ENCODE results near the gene C22orf39. TPM values are rescaled to one million over a fixed set of nuclear protein-coding genes. Genes with fewer than 3 reads are reported as not detected.

The C22orf39 gene
- polyA plus RNA-seq, 2 of the 4 experiments (the other 2 are of a cell fraction): 19.4 to 19.5 TPM

- CTCF ChIA-PET: interaction anchor here (0.6 to 1.3 kb wide), 5 partner anchors 9 to 17 kb away, joined by 3 read pairs; no protein-coding TSS in a partner anchor
These were observed 16.3 kb upstream of the C22orf39 start for GRCh38 chr22:19463491-19464469.

GRCh38 chr22:19463008-19463407, 15.5 kb upstream of the C22orf39 start:
- 96% methylated on average over 1 of the region's 1 CpG for WGBS (ENCODE audit: missing lambda C conversion rate)
- CTCF ChIA-PET: interaction anchor here (0.6 to 0.9 kb wide), 2 partner anchors 10 to 16 kb away, joined by 3 read pairs; no protein-coding TSS in a partner anchor
- TF ChIP-seq TFCP2L1 (CRISPR knock-in tag; IDR thresholded peaks at IDR 0.05) (no peak), USF2 (IDR thresholded peaks at IDR 0.05) (no peak), EP300 (IDR thresholded peaks at IDR 0.05) (no peak), MYC (IDR thresholded peaks at IDR 0.05; ENCODE audit: borderline replicate concordance, low read length) (no peak), POLR2A (IDR thresholded peaks at IDR 0.05; ENCODE audit: low read length) (no peak), PBX3 (IDR thresholded peaks at IDR 0.05) (no peak), E2F6 (IDR thresholded peaks at IDR 0.05; ENCODE audit: borderline replicate concordance, low read depth) (no peak), HES2 (IDR thresholded peaks at IDR 0.05) (no peak), JUNB (IDR thresholded peaks at IDR 0.05) (no peak), BHLHE40 (IDR thresholded peaks at IDR 0.05; ENCODE audit: low read depth, low read length) (no peak), KDM1A (IDR thresholded peaks at IDR 0.05; ENCODE audit: low read depth) (no peak), ESRRA (IDR thresholded peaks at IDR 0.05; ENCODE audit: borderline replicate concordance, low read length) (no peak), ZC3H11A (IDR thresholded peaks at IDR 0.05) (no peak), RNF2 (IDR thresholded peaks at IDR 0.05; ENCODE audit: borderline replicate concordance, low read depth) (no peak)

More at GRCh38 chr22:19463491-19464469, 16.3 kb upstream of the C22orf39 start:
- no peak overlapping the region for H3K4me2 ChIP-seq
- DNase-seq (ENCODE audit: low read depth in 1 of 2, low spot score in 1 of 2) (no peak), FAIRE-seq (no peak), ATAC-seq (no peak)
- WGBS (ENCODE audit: missing lambda C conversion rate): 82% methylated on average over 7 of the region's 7 CpGs
- TF ChIP-seq HEYL (CRISPR knock-in tag; IDR thresholded peaks at IDR 0.05): no peak
- no peak for TF ChIP-seq ZC3H11A (IDR thresholded peaks at IDR 0.05)
- TF ChIP-seq EP300 (IDR thresholded peaks at IDR 0.05): no peak
- TF ChIP-seq REST (IDR thresholded peaks at IDR 0.05): no peak
- no peak for TF ChIP-seq PHF8 (IDR thresholded peaks at IDR 0.05; ENCODE audit: borderline replicate concordance, low read depth)
- TF ChIP-seq ZFP36 (IDR thresholded peaks at IDR 0.05; ENCODE audit: borderline replicate concordance, partially characterized antibody): no peak
- no peak for TF ChIP-seq RFX5 (IDR thresholded peaks at IDR 0.05)
- TF ChIP-seq RARB (CRISPR knock-in tag; IDR thresholded peaks at IDR 0.05): no peak
- TF ChIP-seq HOXB5 (CRISPR knock-in tag; IDR thresholded peaks at IDR 0.05): no peak
- no peak for TF ChIP-seq EHMT2 (IDR thresholded peaks at IDR 0.05; ENCODE audit: low read depth)
- no peak for TF ChIP-seq GATA3 (IDR thresholded peaks at IDR 0.05; ENCODE audit: borderline replicate concordance)
- TF ChIP-seq ZSCAN20 (CRISPR knock-in tag; IDR thresholded peaks at IDR 0.05): no peak
- no peaks in the 10 kb centered on the region for H3K9me3 ChIP-seq
- no peaks in the 10 kb centered on the region for H3K4me1 ChIP-seq
- no peak overlapping the region for H3K4me3 ChIP-seq
- H3K27ac ChIP-seq: no peak overlapping the region
- POLR2A ChIA-PET: no interaction called here

More at GRCh38 chr22:19463008-19463407, 15.5 kb upstream of the C22orf39 start:
- no peak overlapping the region for H3K4me2 ChIP-seq
- ATAC-seq: no peak
- no peak overlapping the region for H3K4me3 ChIP-seq
- DNase-seq (ENCODE audit: low read depth in 1 of 2, low spot score in 1 of 2): no peak
- H3K4me1 ChIP-seq: no peaks in the 10 kb centered on the region
- POLR2A ChIA-PET: no interaction called here
- FAIRE-seq: no peak
- H3K27ac ChIP-seq: no peak overlapping the region
- no peaks in the 10 kb centered on the region for H3K9me3 ChIP-seq
